Measurements from ENCODE around the gene NPAS3. TPM values are rescaled to one million over a fixed set of nuclear protein-coding genes. Genes with fewer than 3 reads are reported as not detected.

Gene NPAS3
- total and polyA plus RNA-seq, 2 donors (not counting 3 experiments of a cell fraction or from before 2014, with no cell fraction given): 0.10 to 0.13 TPM

- no TSS peak for BruUV-seq (replicated peaks)
- CTCF ChIA-PET: no interaction called here
- no peaks in the 10 kb centered on the region for H3K79me2 ChIP-seq (ENCODE audit: control insufficient read depth, insufficient read depth, low read length)
Observed at GRCh38 chr14:33406766-33407165, 468.1 kb downstream of the NPAS3 start.

More at GRCh38 chr14:33406766-33407165, 468.1 kb downstream of the NPAS3 start:
- intact Hi-C loops (cut with micrococcal nuclease): no loop called here
- H3K9me1 ChIP-seq (replicated peaks; ENCODE audit: control insufficient read depth, extremely low read depth, insufficient read depth, low read length): no peaks in the 10 kb centered on the region
- H3K4me3 ChIP-seq (replicated peaks in 1 of 3; ENCODE audit: insufficient read depth in 1 of 3, low read depth in 1 of 3, low read length in 3 of 3): no peak overlapping the region
- dilution Hi-C loops (cut with MboI; ENCODE audit: extremely low pct_ligation_motif_present, low sequenced_read_pairs): no loop called here
- FAIRE-seq (no peak), DNase-seq (ENCODE audit: low read depth, low spot score) (no peak)
- no peaks in the 10 kb centered on the region for H3K36me3 ChIP-seq (ENCODE audit: control insufficient read depth in 2 of 2, extremely low read depth in 1 of 2, insufficient read depth in 2 of 2, low read length in 2 of 2)
- H3K9ac ChIP-seq (replicated peaks; ENCODE audit: extremely low read depth, insufficient read depth, low read length): no peak overlapping the region
- no peaks in the 10 kb centered on the region for H4K20me1 ChIP-seq (replicated peaks; ENCODE audit: control insufficient read depth, extremely low read depth, insufficient read depth, low read length)
- no peaks in the 10 kb centered on the region for H3K4me1 ChIP-seq (ENCODE audit: control insufficient read depth, extremely low read depth, insufficient read depth, low read length)
- H2AFZ ChIP-seq (ENCODE audit: low read depth, low read length): no peak overlapping the region
- no peak overlapping the region for H3K4me2 ChIP-seq (ENCODE audit: insufficient read depth, low read length)
- TF ChIP-seq FOS (IDR thresholded peaks at IDR 0.05; ENCODE audit: borderline replicate concordance, insufficient read depth, low read length) (no peak), EZH2 (IDR thresholded peaks at IDR 0.05; ENCODE audit: borderline replicate concordance, low read depth, low read length, severe bottlenecking) (no peak), MAX (IDR thresholded peaks at IDR 0.05; ENCODE audit: insufficient read depth, insufficient read length) (no peak), JUN (IDR thresholded peaks at IDR 0.05; ENCODE audit: borderline replicate concordance, insufficient read depth, insufficient read length, low read depth) (no peak), POLR2AphosphoS5 (IDR thresholded peaks at IDR 0.05; ENCODE audit: insufficient read depth, low read depth, low read length) (no peak), GATA2 (IDR thresholded peaks at IDR 0.05; ENCODE audit: insufficient read depth, insufficient read length, low read depth, low read length) (no peak), CTCF (IDR thresholded peaks at IDR 0.05; ENCODE audit: extremely low read depth in 1 of 2, insufficient read depth in 1 of 2, low read depth in 1 of 2, low read length in 2 of 2) (no peak), POLR2A (IDR thresholded peaks at IDR 0.05; ENCODE audit: low read depth, low read length) (no peak)
- POLR2A ChIA-PET: no interaction called here
- H3K27ac ChIP-seq (ENCODE audit: insufficient read depth, low read depth, low read length): no peak overlapping the region
- H3K9me3 ChIP-seq (replicated peaks; ENCODE audit: control insufficient read depth, insufficient read depth, low read length): no peaks in the 10 kb centered on the region
- H3K27me3 ChIP-seq (ENCODE audit: control insufficient read depth in 2 of 2, insufficient read depth in 2 of 2, low read length in 2 of 2): peaks cover 0 to 4% of the 10 kb centered on the region in 2 experiments

Measured in endothelial cell of umbilical vein (primary cell).